Measurements from ENCODE around the gene ST6GAL2. TPM values are rescaled to one million over a fixed set of nuclear protein-coding genes. Genes with fewer than 3 reads are reported as not detected.

ST6GAL2 gene
- total RNA-seq, 1 experiment from 2014 or later, result 11.0 TPM

GRCh38 chr2:106876699-106877098 is 9.3 kb downstream of the ST6GAL2 start:
- H3K27ac Mint-ChIP-seq, result no peak overlapping the region
- POLR2A ChIA-PET, result no interaction called here

GRCh38 chr2:106869512-106870275 is 16.3 kb downstream of the ST6GAL2 start:
- ChIA-PET POLR2A (no interaction called here), CTCF (interaction anchor here (0.6 to 1.5 kb wide), 8 partner anchors 10 to 1283 kb away, joined by 3 to 6 read pairs (median 4); partner anchors contain the start of gene ST6GAL2)
- peak; percentile 79 for ATAC-seq
- H3K4me1 Mint-ChIP-seq, result peaks cover 48% of the 10 kb centered on the region
- no peaks in the 10 kb centered on the region for H3K36me3 Mint-ChIP-seq
- H3K27ac Mint-ChIP-seq, result no peak overlapping the region
- DNase-seq (ENCODE audit: low spot score), result peak; percentile 24
- no peak for TF ChIP-seq ZSCAN18 (CRISPR knock-in tag; IDR thresholded peaks at IDR 0.05)
- no peak for TF ChIP-seq IRF1 (CRISPR knock-in tag; IDR thresholded peaks at IDR 0.05)
- TF ChIP-seq CTCF (IDR thresholded peaks at IDR 0.05), result 0 out of 2 replicates have a peak, but pooled peaks have one; percentile 17
- TF ChIP-seq ZNF423 (CRISPR knock-in tag; IDR thresholded peaks at IDR 0.05), result 0 out of 2 replicates have a peak, but pooled peaks have one; percentile 37
- TF ChIP-seq ELF4 (CRISPR knock-in tag; IDR thresholded peaks at IDR 0.05; ENCODE audit: low read depth), result no peak
- TF ChIP-seq USF2 (CRISPR knock-in tag; IDR thresholded peaks at IDR 0.05), result no peak
- no peak for TF ChIP-seq EMX1 (CRISPR knock-in tag; IDR thresholded peaks at IDR 0.05)
- no peak for TF ChIP-seq HMGA2 (CRISPR knock-in tag; IDR thresholded peaks at IDR 0.05)
- no peak for TF ChIP-seq OVOL2 (CRISPR knock-in tag; IDR thresholded peaks at IDR 0.05; ENCODE audit: borderline replicate concordance)
- H3K27me3 Mint-ChIP-seq (ENCODE audit: low read depth), result no peaks in the 10 kb centered on the region; the same call in 1 of the 2 replicates
- no peak overlapping the region for H3K4me3 Mint-ChIP-seq
- H3K9me3 Mint-ChIP-seq, result no peaks in the 10 kb centered on the region

More at GRCh38 chr2:106876699-106877098, 9.3 kb downstream of the ST6GAL2 start:
- Mint-ChIP-seq H3K4me3 (no peak overlapping the region), H3K36me3 (no peaks in the 10 kb centered on the region), H3K4me1 (0 out of 2 replicates have a peak, but pooled peaks cover 3% of the 10 kb centered on the region), H3K27me3 (ENCODE audit: low read depth) (no peaks in the 10 kb centered on the region), H3K9me3 (no peaks in the 10 kb centered on the region)
- TF ChIP-seq MLX (CRISPR knock-in tag; IDR thresholded peaks at IDR 0.05) (no peak), ZNF416 (CRISPR knock-in tag; IDR thresholded peaks at IDR 0.05) (no peak), RORB (CRISPR knock-in tag; IDR thresholded peaks at IDR 0.05) (no peak), ELF4 (CRISPR knock-in tag; IDR thresholded peaks at IDR 0.05; ENCODE audit: low read depth) (no peak), CREM (CRISPR knock-in tag; IDR thresholded peaks at IDR 0.05) (no peak), EMX1 (CRISPR knock-in tag; IDR thresholded peaks at IDR 0.05) (no peak), ZMAT4 (CRISPR knock-in tag; IDR thresholded peaks at IDR 0.05) (no peak), FOXJ3 (CRISPR knock-in tag; IDR thresholded peaks at IDR 0.05; ENCODE audit: borderline replicate concordance) (no peak), ATF6 (CRISPR knock-in tag; IDR thresholded peaks at IDR 0.05) (no peak), KAT7 (CRISPR knock-in tag; IDR thresholded peaks at IDR 0.05; ENCODE audit: borderline replicate concordance) (no peak), NFE2L1 (CRISPR knock-in tag; IDR thresholded peaks at IDR 0.05) (no peak), SMAD4 (CRISPR knock-in tag; IDR thresholded peaks at IDR 0.05) (no peak), TEAD4 (CRISPR knock-in tag; IDR thresholded peaks at IDR 0.05) (no peak), USF1 (CRISPR knock-in tag; IDR thresholded peaks at IDR 0.05) (no peak), ZNF121 (CRISPR knock-in tag; IDR thresholded peaks at IDR 0.05) (no peak)
- DNase-seq (ENCODE audit: low spot score), result no peak
- no peak for ATAC-seq
- CTCF ChIA-PET, result no interaction called here

Data from WTC11 (cell line).